ENCODE data around the gene CGB7.

GRCh38 chr19:49086296-49086695, 28.7 kb upstream of the CGB7 start:
- TF ChIP-seq, protein P1, sequence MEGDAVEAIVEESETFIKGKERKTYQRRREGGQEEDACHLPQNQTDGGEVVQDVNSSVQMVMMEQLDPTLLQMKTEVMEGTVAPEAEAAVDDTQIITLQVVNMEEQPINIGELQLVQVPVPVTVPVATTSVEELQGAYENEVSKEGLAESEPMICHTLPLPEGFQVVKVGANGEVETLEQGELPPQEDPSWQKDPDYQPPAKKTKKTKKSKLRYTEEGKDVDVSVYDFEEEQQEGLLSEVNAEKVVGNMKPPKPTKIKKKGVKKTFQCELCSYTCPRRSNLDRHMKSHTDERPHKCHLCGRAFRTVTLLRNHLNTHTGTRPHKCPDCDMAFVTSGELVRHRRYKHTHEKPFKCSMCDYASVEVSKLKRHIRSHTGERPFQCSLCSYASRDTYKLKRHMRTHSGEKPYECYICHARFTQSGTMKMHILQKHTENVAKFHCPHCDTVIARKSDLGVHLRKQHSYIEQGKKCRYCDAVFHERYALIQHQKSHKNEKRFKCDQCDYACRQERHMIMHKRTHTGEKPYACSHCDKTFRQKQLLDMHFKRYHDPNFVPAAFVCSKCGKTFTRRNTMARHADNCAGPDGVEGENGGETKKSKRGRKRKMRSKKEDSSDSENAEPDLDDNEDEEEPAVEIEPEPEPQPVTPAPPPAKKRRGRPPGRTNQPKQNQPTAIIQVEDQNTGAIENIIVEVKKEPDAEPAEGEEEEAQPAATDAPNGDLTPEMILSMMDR (IDR thresholded peaks at IDR 0.05; ENCODE audit: insufficient read depth, low read depth, low read length) = no peak
- TF ChIP-seq EZH2 (IDR thresholded peaks at IDR 0.05; ENCODE audit: insufficient read depth, low read length) = no peak

Data from astrocyte (in vitro differentiated cells and primary cell).